OCI-LY1 (cell line): ENCODE results near the gene CLIP3.

ENCODE experiments used
- H2AFZ ChIP-seq: fragments of 200-600 bp; sonication (generic), shearing (Covaris generic); 2 replicates; pipeline ENCODE4 v1.6.0; 2014; ENCODE audit warnings: antibody characterized with exemption, mild to moderate bottlenecking, low read length
- H3F3A ChIP-seq: fragments of 200-600 bp; sonication (generic), shearing (Covaris generic); 2 replicates; pipeline ENCODE4 v1.6.0; 2014; ENCODE audit warnings: mild to moderate bottlenecking, antibody characterized with exemption, low read length, moderate library complexity; ENCODE audit not compliant: insufficient read depth
- H3K27ac ChIP-seq: fragments of 200-600 bp; sonication (generic); 2 replicates; pipeline ENCODE4 v1.5.1; 2014; ENCODE audit warnings: low read length, mixed run types, mild to moderate bottlenecking, low read depth; ENCODE audit not compliant: poor library complexity, severe bottlenecking
- H3K27me3 ChIP-seq: fragments of 200-600 bp; sonication (generic); 2 replicates; pipeline ENCODE4 v1.6.0; 2014; ENCODE audit warnings: antibody characterized with exemption, mild to moderate bottlenecking, low read length, moderate library complexity; ENCODE audit not compliant: insufficient read depth
- H3K36me3 ChIP-seq: fragments of 200-600 bp; sonication (generic); 2 replicates; pipeline ENCODE4 v1.6.1; 2014; ENCODE audit warnings: mild to moderate bottlenecking, antibody characterized with exemption, low read length, moderate library complexity, mixed read lengths; ENCODE audit not compliant: insufficient read depth
- H3K4me1 ChIP-seq: fragments of 200-600 bp; sonication (generic); 2 replicates; pipeline ENCODE4 v1.5.1; 2014; ENCODE audit warnings: mild to moderate bottlenecking, low read length, moderate library complexity; ENCODE audit not compliant: insufficient read depth, severe bottlenecking
- H3K4me2 ChIP-seq: fragments of 200-600 bp; sonication (generic), shearing (Covaris generic); 2 replicates; pipeline ENCODE4 v1.6.1; 2014; ENCODE audit warnings: low read length
- H3K4me3 ChIP-seq: fragments of 200-600 bp; sonication (generic); 2 replicates; pipeline ENCODE4 v1.5.1; 2014; ENCODE audit warnings: low read length, low read depth, mild to moderate bottlenecking, mixed read lengths; ENCODE audit not compliant: poor library complexity, severe bottlenecking
- H3K79me2 ChIP-seq: fragments of 200-600 bp; shearing (Covaris generic); 2 replicates; pipeline ENCODE4 v1.6.1; 2016; ENCODE audit warnings: mixed run types, low read length, mixed read lengths; ENCODE audit not compliant: insufficient read depth
- H3K9ac ChIP-seq: fragments of 200-600 bp; sonication (generic), shearing (Covaris generic); 2 replicates; pipeline ENCODE4 v1.6.1; 2014; ENCODE audit warnings: mild to moderate bottlenecking, low read length, mixed read lengths
- H3K9me2 ChIP-seq: fragments of 200-600 bp; sonication (generic), shearing (Covaris generic); 2 replicates; pipeline ENCODE4 v1.6.1; 2014; ENCODE audit warnings: low read depth, mild to moderate bottlenecking, low read length, mixed read lengths
- H3K9me3 ChIP-seq: fragments of 200-600 bp; shearing (Covaris generic); 2 replicates; pipeline ENCODE4 v1.6.1; 2014; ENCODE audit warnings: low read length, mixed read lengths
- H4K20me1 ChIP-seq: fragments of 200-600 bp; sonication (generic), shearing (Covaris generic); 2 replicates; pipeline ENCODE4 v1.6.0; 2016; ENCODE audit warnings: mild to moderate bottlenecking, low read length; ENCODE audit not compliant: insufficient read depth
- EZH2 ChIP-seq: fragments of 200-600 bp; sonication (generic), shearing (Covaris generic); IDR thresholded peaks from 2 replicates; pipeline ENCODE4 v1.8.0; 2017; ENCODE audit warnings: borderline replicate concordance, mixed run types, mild to moderate bottlenecking, antibody characterized with exemption, low read length, moderate library complexity, mixed read lengths
- TF ChIP-seq, protein P1 (sequence below): fragments of 200-600 bp; sonication (generic), shearing (Covaris generic); IDR thresholded peaks from 2 replicates; pipeline ENCODE4 v1.5.1; 2017; ENCODE audit warnings: mild to moderate bottlenecking, antibody characterized with exemption, low read length, moderate library complexity, mixed read lengths

The CLIP3 gene

GRCh38 chr19:36051236-36051635 lies 18.6 kb upstream of the CLIP3 start:
- Histone ChIP-seq H3F3A (peaks cover 4% of the 10 kb centered on the region; the same call in 1 of the 2 replicates), H3K27me3 (no peaks in the 10 kb centered on the region), H3K4me2 (no peak overlapping the region), H3K4me3 (no peak overlapping the region), H3K27ac (no peak overlapping the region), H3K9ac (no peak overlapping the region), H4K20me1 (no peaks in the 10 kb centered on the region), H2AFZ (no peak overlapping the region), H3K9me2 (no peaks in the 10 kb centered on the region), H3K79me2 (peaks cover 12% of the 10 kb centered on the region), H3K4me1 (peaks cover 23% of the 10 kb centered on the region), H3K9me3 (no peaks in the 10 kb centered on the region), H3K36me3 (peaks cover under 1% of the 10 kb centered on the region; the same call in 1 of the 2 replicates)
- no peak for TF ChIP-seq EZH2
- TF ChIP-seq, protein P1, sequence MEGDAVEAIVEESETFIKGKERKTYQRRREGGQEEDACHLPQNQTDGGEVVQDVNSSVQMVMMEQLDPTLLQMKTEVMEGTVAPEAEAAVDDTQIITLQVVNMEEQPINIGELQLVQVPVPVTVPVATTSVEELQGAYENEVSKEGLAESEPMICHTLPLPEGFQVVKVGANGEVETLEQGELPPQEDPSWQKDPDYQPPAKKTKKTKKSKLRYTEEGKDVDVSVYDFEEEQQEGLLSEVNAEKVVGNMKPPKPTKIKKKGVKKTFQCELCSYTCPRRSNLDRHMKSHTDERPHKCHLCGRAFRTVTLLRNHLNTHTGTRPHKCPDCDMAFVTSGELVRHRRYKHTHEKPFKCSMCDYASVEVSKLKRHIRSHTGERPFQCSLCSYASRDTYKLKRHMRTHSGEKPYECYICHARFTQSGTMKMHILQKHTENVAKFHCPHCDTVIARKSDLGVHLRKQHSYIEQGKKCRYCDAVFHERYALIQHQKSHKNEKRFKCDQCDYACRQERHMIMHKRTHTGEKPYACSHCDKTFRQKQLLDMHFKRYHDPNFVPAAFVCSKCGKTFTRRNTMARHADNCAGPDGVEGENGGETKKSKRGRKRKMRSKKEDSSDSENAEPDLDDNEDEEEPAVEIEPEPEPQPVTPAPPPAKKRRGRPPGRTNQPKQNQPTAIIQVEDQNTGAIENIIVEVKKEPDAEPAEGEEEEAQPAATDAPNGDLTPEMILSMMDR: peak; percentile 57

DNA sequence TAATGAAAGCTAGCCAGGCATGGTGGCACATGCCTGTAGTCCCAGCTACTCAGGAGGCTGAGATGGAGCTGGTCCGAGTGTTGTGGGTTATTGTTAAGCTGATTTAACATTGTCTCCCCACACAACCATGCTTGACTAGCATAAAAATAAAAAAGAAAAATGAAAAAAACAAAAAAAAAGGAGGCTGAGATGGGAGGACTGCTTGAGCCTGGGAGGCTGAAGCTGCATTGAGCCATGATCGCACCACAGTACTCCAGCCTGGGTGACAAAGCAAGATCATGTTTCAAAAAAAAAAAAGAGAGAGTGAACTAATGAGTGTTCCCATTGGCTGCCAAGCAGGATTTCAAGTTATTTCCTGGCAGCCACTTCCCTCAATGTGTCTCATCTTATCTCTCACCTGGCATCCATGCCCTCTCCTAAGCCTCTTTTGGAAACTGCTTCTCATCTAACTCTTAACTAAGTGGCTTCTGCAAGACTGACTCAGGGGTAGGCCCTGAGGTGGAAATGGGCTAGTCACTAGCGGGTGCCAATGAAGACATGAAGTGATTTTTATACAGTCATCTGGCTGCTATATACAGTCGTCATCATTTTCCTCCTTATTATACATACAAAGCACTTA lies 16.5 kb upstream of the CLIP3 start:
- Histone ChIP-seq H4K20me1 (no peaks in the 10 kb centered on the region), H3K9me2 (no peaks in the 10 kb centered on the region), H3K4me3 (no peak overlapping the region), H3F3A (peaks cover 4% of the 10 kb centered on the region; the same call in 1 of the 2 replicates), H3K4me2 (no peak overlapping the region), H3K4me1 (peaks cover 15% of the 10 kb centered on the region), H3K36me3 (no peaks in the 10 kb centered on the region), H3K79me2 (no peaks in the 10 kb centered on the region), H3K9me3 (no peaks in the 10 kb centered on the region), H3K27ac (no peak overlapping the region), H3K9ac (no peak overlapping the region), H3K27me3 (no peaks in the 10 kb centered on the region), H2AFZ (no peak overlapping the region)
- TF ChIP-seq EZH2: no peak
- TF ChIP-seq, protein P1: no peak

GRCh38 chr19:36047835-36048234 lies 15.2 kb upstream of the CLIP3 start:
- no peak overlapping the region for H2AFZ ChIP-seq
- no peaks in the 10 kb centered on the region for H3K27me3 ChIP-seq
- no peaks in the 10 kb centered on the region for H3F3A ChIP-seq
- H3K27ac ChIP-seq: no peak overlapping the region
- no peak overlapping the region for H3K9ac ChIP-seq
- H3K4me1 ChIP-seq: peaks cover 8% of the 10 kb centered on the region
- H4K20me1 ChIP-seq: no peaks in the 10 kb centered on the region
- H3K9me2 ChIP-seq: no peaks in the 10 kb centered on the region
- H3K9me3 ChIP-seq: no peaks in the 10 kb centered on the region
- H3K4me3 ChIP-seq: no peak overlapping the region
- no peaks in the 10 kb centered on the region for H3K79me2 ChIP-seq
- no peak overlapping the region for H3K4me2 ChIP-seq
- TF ChIP-seq EZH2: no peak
- H3K36me3 ChIP-seq: no peaks in the 10 kb centered on the region

DNA sequence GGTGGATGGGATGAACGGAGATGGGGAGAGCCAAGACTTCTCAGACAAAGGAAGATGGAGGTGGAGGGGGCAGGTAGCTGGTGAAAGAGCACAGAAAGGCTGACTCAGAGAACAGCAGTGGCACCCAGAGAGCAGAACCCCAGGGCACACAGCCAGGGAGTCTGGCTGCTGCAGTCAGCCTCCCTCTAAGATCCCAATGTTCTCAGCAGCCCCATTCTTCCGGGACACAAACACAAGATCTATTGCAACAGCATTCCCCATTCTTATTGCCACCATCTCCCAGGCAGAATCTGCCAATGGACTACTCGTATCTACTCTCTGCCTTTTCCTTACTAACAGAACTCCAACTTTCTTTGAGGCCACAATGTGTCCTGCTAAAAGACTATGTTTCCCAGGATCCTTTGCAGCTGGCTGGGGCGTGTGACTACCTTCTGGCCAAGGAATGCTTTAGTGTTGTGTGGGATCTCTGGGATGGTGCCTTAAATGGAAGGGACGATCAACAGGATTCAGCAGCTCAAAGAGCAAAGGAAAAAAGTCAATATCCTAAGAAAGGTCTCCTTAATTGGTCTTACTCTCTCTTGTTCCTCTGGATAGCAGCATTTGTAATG lies 13.9 kb upstream of the CLIP3 start:
- H4K20me1 ChIP-seq: no peaks in the 10 kb centered on the region
- no peak overlapping the region for H2AFZ ChIP-seq

More for the DNA sequence above, 13.9 kb upstream of the CLIP3 start:
- Histone ChIP-seq H3K79me2 (no peaks in the 10 kb centered on the region), H3K9me2 (no peaks in the 10 kb centered on the region), H3K27me3 (no peaks in the 10 kb centered on the region), H3K4me2 (no peak overlapping the region), H3K4me3 (no peak overlapping the region), H3F3A (no peaks in the 10 kb centered on the region), H3K4me1 (peaks cover 2% of the 10 kb centered on the region), H3K36me3 (no peaks in the 10 kb centered on the region), H3K27ac (no peak overlapping the region), H3K9me3 (no peaks in the 10 kb centered on the region), H3K9ac (no peak overlapping the region)
- TF ChIP-seq, protein P1: no peak
- no peak for TF ChIP-seq EZH2
